Measurements from ENCODE around the gene LDHAL6A. TPM values are rescaled to one million over a fixed set of nuclear protein-coding genes. Genes with fewer than 3 reads are reported as not detected.

The LDHAL6A gene
- total RNA-seq, 1 experiment from 2014 or later = not detected

DNA sequence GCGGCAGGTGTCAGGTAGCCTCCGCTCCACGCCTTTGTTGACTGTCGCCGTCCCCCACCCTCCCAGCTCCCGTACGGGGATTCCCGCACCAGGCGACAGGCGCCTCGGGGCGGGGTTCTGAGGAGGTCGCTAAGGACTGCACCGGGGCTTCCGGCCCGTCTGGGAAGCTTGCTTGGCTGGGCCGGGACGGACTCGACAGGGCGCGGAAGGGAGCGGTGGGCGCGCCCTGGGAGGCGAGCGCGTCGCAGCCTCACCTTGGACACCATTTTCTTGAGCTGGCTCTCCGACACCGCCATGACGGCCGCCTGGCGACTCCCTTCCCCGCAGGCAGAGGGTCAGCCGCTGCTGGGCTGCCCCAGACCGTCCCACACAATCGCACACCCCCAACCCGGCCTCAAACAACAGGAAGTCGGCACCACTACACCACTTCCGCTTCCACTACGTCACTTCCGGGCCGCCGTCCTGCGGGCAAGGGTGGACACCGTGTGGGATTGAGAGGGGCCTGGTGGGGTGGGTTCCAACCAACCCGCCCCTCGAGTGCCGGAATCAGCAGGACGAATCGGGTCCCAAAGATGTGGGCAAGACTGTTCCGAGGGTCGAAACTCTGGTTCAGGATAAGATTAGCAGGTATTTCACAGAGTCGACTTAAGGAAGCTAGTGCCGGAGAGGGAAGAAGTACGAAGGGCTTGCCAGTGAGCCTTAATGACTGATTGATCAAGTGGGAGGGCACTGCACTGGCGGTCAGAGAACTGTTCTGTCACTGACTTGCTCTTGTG is 71.1 kb downstream of the LDHAL6A start, which contains the start of gene TSG101 (continued):
- peak; percentile 32; the same call in 1 of the 2 replicates for TF ChIP-seq ZNF281 (CRISPR knock-in tag; IDR thresholded peaks at IDR 0.05)
- TF ChIP-seq GTF2I (CRISPR knock-in tag; conservative IDR thresholded peaks at IDR 0.05) = no peak
- TF ChIP-seq, protein P1, sequence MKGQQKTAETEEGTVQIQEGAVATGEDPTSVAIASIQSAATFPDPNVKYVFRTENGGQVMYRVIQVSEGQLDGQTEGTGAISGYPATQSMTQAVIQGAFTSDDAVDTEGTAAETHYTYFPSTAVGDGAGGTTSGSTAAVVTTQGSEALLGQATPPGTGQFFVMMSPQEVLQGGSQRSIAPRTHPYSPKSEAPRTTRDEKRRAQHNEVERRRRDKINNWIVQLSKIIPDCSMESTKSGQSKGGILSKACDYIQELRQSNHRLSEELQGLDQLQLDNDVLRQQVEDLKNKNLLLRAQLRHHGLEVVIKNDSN (CRISPR knock-in tag; IDR thresholded peaks at IDR 0.05) = no peak
- TF ChIP-seq ZNF317 (CRISPR knock-in tag; IDR thresholded peaks at IDR 0.05; ENCODE audit: borderline replicate concordance, low read depth) = 0 out of 2 replicates have a peak, but pooled peaks have one; percentile 11
- no peak for TF ChIP-seq CBFB (CRISPR knock-in tag; IDR thresholded peaks at IDR 0.05; ENCODE audit: low read depth)
- no peak for TF ChIP-seq ZNF263 (CRISPR knock-in tag; IDR thresholded peaks at IDR 0.05; ENCODE audit: low read depth)
- TF ChIP-seq FOXK1 (CRISPR knock-in tag; IDR thresholded peaks at IDR 0.05) = peak; percentile 95
- no peak for TF ChIP-seq FOXJ3 (CRISPR knock-in tag; IDR thresholded peaks at IDR 0.05; ENCODE audit: borderline replicate concordance)
- no peak for TF ChIP-seq ATF2 (CRISPR knock-in tag; IDR thresholded peaks at IDR 0.05; ENCODE audit: borderline replicate concordance, low read depth)
- peak; percentile 84; the same call in 1 of the 2 replicates for TF ChIP-seq FOXP1 (CRISPR knock-in tag; IDR thresholded peaks at IDR 0.05; ENCODE audit: borderline replicate concordance)
- TF ChIP-seq AFF4 (CRISPR knock-in tag; IDR thresholded peaks at IDR 0.05; ENCODE audit: borderline replicate concordance) = no peak; the same call in 1 of the 2 replicates
- TF ChIP-seq SOX15 (CRISPR knock-in tag; IDR thresholded peaks at IDR 0.05) = no peak
- TF ChIP-seq TEAD4 (CRISPR knock-in tag; IDR thresholded peaks at IDR 0.05) = 0 out of 2 replicates have a peak, but pooled peaks have one; percentile 30
- no peak for TF ChIP-seq ZNF121 (CRISPR knock-in tag; IDR thresholded peaks at IDR 0.05)
- TF ChIP-seq ATF6 (CRISPR knock-in tag; IDR thresholded peaks at IDR 0.05) = no peak
- peak; percentile 87; the same call in 1 of the 2 replicates for TF ChIP-seq ETV6 (CRISPR knock-in tag; IDR thresholded peaks at IDR 0.05)
- no peak for TF ChIP-seq ZNF671 (CRISPR knock-in tag; IDR thresholded peaks at IDR 0.05)
- TF ChIP-seq, protein P2, sequence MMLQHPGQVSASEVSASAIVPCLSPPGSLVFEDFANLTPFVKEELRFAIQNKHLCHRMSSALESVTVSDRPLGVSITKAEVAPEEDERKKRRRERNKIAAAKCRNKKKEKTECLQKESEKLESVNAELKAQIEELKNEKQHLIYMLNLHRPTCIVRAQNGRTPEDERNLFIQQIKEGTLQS (CRISPR knock-in tag; conservative IDR thresholded peaks at IDR 0.05) = no peak
- TF ChIP-seq, protein P3, sequence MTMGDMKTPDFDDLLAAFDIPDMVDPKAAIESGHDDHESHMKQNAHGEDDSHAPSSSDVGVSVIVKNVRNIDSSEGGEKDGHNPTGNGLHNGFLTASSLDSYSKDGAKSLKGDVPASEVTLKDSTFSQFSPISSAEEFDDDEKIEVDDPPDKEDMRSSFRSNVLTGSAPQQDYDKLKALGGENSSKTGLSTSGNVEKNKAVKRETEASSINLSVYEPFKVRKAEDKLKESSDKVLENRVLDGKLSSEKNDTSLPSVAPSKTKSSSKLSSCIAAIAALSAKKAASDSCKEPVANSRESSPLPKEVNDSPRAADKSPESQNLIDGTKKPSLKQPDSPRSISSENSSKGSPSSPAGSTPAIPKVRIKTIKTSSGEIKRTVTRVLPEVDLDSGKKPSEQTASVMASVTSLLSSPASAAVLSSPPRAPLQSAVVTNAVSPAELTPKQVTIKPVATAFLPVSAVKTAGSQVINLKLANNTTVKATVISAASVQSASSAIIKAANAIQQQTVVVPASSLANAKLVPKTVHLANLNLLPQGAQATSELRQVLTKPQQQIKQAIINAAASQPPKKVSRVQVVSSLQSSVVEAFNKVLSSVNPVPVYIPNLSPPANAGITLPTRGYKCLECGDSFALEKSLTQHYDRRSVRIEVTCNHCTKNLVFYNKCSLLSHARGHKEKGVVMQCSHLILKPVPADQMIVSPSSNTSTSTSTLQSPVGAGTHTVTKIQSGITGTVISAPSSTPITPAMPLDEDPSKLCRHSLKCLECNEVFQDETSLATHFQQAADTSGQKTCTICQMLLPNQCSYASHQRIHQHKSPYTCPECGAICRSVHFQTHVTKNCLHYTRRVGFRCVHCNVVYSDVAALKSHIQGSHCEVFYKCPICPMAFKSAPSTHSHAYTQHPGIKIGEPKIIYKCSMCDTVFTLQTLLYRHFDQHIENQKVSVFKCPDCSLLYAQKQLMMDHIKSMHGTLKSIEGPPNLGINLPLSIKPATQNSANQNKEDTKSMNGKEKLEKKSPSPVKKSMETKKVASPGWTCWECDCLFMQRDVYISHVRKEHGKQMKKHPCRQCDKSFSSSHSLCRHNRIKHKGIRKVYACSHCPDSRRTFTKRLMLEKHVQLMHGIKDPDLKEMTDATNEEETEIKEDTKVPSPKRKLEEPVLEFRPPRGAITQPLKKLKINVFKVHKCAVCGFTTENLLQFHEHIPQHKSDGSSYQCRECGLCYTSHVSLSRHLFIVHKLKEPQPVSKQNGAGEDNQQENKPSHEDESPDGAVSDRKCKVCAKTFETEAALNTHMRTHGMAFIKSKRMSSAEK (CRISPR knock-in tag; IDR thresholded peaks at IDR 0.05; ENCODE audit: borderline replicate concordance) = no peak
- no peak; the same call in 1 of the 2 replicates for TF ChIP-seq TP53 (CRISPR knock-in tag; IDR thresholded peaks at IDR 0.05)

Data from WTC11 (cell line).